ENCODE data around the gene ASB2.

DNA sequence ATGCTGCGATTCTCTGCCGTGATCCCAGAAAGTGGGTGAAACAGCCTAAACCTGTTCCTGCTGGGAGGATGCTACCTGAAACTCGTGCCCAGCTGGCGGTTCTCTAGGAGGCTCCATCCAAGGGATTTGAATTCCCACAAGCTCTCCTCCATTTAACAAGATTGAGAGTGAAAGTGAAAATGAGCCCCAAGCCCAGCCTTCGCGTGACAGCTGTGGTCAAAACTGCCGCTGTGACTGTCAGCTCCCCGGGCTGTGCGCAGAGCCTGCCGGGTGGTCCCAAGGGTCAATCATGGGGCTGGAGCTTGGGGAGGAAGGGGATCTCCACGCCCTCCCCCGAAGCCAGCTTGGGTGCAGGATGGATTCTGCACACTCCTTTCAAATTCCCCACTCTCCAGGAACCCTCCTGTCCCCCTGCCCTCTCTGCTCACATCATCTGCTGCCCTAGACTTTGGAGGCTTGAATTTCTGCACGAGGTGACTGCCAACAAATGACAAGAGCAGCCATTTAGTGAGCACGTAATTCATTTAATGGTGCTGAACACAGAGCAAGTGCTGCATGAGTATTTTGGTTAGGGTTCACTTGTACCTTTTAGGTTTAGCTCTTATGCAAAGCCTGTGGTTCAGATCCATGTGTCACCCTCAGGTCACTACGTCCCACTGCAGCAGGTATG lies 5.3 kb downstream of the ASB2 start:
- TF ChIP-seq RAD21 (IDR thresholded peaks at IDR 0.05; ENCODE audit: low read depth): no peak
- TF ChIP-seq POLR2A (IDR thresholded peaks at IDR 0.05; ENCODE audit: borderline replicate concordance, extremely low read depth, insufficient read depth, insufficient read length): no peak

Measured in HCT116 (cell line).